ENCODE data around the gene MAP3K4.

Gene MAP3K4

DNA sequence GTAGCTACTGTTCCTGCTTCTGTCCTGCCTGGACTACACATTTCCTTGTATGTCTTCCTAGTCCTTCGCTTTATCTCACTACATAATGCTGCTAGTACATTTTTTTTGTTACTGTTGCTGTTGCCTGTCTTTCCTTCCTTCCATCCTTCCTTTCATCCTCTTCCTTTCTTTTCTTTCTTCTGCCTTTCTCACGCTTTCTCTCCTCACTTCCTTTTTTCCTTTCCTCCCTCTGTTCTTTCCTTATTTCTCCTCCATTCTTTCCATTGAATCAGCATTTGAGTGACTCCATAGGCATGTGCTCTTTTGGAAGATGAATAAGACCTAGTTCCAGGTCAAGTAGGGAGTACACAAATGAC, 46.3 kb downstream of the MAP3K4 start:
- DNase-seq (ENCODE audit: low read depth): no peak

DNA sequence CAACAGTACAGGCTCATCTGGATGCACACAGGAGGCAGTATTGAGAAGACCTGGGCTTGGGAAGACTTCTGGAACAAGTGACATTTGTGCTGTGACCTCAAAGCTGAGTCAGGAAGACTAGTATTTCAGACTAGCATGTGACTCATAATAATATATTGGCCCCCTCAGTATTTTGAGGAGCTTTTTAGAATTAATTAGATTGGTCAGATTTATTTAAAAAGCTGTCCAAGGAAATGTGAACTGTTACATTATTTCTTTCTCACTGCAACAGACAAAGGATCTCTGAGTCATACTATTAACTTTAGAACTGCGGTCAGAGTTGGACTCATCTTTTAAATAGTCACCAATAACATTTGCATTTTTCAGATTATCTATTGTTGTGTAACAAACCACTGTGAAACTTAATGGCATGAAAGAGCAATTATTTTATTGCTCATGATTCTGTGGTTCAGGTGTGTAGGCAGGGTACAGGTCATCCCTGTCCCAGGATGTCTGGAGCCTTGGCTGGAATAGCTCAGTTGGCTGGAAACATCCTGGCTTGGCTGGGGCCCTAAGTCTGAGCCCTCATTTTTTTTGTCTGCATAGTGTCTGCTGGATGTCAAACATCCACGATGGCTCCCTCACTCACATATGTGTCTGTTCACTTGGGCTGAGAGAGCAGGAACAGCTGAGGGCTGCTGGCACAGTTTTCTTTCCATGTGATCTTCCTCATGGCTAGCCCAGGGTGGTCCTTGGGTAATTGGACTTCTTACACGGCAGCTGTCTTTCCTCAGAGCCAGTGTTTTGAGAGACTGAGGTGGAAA, 46.9 kb downstream of the MAP3K4 start:
- peak; percentile 95 for DNase-seq (ENCODE audit: low read depth)

DNA sequence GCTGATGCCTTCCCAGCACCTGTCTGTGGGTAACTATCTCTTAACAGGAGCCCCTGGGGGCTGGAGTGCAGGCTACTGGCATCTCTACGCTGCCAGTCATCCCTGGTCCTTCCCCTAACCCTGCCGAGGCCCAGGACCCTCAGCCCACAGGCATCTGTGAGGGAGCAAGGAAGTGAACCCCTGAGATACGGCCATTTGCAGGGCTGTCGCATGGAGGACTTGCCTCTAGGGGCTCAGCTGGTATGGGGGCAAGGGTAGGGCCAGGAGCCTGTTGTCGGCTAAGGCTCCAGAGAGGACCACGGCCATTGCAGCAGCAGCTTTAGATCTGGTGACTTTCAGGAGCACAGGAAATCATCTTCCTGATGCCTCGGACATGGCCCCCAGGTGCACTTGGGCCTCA, 49.7 kb downstream of the MAP3K4 start:
- no peak for DNase-seq (ENCODE audit: low read depth)

DNA sequence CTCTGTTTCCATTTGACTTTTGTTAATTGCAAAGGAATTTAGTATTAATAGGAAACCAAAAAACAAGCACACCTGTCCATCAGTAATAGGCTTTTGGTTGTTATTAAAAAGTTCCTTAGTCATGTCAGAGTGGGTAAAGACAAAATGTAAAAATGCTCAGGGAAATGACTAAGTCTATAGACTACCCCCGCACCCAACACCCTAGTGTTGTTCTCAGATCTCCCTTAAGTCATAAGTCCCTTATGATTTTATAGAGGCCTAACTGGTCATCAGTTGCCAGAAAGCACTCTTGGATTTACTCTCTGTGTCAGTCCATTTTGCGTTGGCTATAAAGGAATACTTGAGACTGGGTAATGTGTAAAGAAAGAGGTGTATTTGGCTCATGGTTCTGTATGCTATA, 52.8 kb downstream of the MAP3K4 start:
- peak; percentile 16 for DNase-seq (ENCODE audit: low read depth)

DNA sequence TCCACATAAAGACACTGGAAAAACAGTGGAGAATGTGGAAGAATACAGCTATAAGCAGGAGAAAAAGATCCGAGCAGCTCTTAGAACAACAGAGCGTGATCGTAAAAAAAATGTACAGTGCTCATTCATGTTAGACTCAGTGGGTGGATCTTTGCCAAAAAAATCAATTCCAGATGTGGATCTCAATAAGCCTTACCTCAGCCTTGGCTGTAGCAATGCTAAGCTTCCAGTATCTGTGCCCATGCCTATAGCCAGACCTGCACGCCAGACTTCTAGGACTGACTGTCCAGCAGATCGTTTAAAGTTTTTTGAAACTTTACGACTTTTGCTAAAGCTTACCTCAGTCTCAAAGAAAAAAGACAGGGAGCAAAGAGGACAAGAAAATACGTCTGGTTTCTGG, 57.1 kb downstream of the MAP3K4 start:
- no peak for DNase-seq (ENCODE audit: low read depth)

DNA sequence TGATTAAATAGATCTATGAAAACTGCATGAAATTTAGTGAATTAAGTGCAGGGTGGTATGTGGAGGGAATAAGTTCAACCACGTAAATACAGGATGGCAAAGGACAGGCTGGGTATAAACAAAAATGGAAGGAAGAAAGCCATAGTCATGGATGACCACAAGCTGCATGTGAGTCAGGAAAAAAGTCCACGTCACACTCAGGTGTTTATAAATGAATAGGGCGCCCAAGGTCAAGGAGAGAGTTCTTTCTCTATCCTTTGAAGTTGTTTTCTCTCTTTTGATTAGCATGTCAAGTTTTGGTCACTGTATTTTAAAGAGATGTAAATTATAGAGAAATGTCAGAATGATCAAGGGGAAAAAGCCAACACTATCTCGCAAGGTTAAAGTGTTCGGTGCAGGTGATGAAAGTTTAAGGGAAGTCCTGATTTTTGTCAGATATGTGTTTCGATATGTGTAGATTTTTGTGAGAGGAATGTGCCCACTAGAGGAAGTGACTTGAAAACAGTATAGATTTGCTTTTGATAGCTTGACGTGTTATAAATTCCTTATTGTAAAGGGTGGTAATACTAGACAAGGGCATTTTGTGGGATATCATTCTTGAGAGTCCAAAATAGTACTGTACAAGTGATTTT, 58.7 kb downstream of the MAP3K4 start:
- peak; percentile 4 for DNase-seq (ENCODE audit: low read depth)

DNA sequence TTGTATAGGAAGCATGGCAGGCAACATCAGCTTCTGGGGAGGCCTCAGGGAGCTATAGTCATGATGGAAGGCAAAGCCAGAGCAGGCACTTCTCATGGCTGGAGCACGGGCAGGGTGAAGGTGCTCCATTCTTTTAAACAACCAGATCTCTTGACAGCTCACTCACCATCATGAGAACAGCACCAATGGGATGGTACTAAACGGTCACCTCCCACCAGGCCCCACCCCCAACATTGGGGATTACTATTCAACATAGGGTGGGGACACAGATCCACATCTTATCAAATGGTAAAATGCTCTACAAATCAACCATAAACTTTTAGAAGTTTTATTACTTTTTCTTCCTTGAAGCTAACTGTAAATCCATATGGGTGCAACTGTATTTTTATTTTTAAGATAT, 61.5 kb downstream of the MAP3K4 start:
- DNase-seq (ENCODE audit: low read depth): no peak

DNA sequence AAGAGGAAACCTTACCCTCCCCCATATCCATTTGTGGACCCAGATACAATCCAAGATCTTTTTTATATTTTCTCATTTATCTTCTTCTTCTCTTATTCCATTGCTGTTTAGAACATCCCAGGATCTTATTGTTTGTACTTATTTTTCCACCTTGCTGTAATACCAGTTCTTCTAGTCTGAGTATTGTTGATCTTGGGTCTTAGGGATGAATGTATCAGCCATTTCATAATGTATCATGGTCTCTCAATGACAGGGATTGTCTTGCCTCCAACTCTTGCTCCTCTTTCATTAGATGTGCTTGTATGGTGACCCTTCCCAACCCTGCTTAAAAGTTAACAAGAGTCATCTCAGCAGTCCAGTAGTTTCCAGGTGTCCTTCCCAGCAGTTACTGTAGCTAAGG, 63.3 kb downstream of the MAP3K4 start:
- no peak for DNase-seq (ENCODE audit: low read depth)

DNA sequence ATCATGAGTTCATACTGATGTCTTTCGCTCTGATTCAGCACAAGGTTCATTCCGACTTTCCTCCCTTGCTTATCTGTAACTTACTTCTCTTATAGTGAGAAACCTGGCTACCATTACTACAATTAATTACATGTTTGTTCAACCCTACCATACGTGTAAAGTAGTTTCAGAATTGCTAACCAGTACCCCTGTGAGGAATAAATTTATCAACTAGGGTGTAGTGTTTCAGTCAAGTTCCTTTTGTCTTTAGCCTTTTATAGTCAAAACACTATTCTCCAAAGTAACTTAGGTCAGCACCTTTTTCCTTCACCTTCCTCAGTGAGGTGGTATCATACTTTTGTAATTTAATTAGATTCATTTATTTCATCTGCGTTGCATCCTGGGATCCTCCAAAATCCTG, 64.9 kb downstream of the MAP3K4 start:
- no peak for DNase-seq (ENCODE audit: low read depth)

DNA sequence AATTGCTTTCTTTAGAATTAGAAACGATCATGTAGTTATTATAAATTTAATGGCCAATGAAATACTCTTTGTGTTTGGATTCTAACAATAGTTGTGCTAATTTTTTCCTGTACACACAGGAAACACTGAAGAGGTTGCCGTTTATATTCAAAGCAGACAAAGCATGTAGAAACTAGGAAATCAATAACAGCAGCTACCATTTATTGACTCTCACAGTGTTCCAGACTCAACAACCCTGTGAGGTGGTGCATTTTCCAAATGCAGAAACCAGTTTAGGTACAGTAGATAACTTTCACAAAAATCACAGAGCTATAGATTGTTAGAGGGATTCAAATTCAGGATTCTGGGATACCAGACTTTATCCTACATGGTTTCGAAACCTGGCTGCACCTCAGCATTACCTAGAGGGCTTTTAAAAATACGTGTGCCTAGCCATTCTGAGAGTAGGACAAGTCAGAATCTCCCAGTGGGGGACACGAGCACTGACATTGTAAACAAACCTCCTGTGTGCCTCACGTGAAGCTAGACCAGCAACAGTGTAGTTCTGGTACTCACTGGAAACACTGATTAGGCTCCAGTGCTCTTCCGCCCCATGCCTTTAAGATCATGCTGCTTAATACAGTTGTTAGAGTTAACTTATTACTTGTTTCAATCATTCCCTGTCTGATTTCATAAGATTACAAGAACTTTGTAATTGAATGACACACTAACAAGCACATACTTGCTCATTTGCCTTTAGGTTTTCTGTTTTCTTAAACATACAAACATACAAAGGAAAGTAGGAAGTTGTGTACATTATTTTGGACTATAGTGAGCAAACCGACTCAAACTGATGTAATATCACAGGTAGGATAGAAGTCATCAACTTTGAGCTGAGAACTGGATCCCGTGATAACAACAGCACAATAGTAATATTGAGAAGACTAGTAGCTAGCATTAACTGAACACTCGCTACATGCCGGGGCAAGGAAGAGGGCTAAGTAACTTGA, 65.8 kb downstream of the MAP3K4 start:
- DNase-seq (ENCODE audit: low read depth): no peak

DNA sequence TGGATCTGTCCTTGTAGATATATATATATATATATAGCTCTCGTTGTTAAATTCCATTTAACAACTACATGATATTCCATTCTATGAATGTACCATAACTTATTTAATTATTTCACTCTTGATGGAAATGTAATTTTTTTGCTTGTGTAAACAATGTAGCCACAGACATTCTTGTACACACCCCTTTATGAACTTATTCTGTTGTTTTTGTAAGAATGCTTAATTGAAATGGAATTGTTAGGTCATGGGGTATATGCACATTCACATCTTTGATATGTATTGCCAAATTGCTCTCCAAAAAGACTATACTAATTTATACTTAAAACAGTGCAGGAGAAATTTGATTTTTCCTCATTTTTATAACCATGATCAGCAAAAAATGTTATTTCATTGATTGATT, 67.2 kb downstream of the MAP3K4 start:
- no peak for DNase-seq (ENCODE audit: low read depth)

DNA sequence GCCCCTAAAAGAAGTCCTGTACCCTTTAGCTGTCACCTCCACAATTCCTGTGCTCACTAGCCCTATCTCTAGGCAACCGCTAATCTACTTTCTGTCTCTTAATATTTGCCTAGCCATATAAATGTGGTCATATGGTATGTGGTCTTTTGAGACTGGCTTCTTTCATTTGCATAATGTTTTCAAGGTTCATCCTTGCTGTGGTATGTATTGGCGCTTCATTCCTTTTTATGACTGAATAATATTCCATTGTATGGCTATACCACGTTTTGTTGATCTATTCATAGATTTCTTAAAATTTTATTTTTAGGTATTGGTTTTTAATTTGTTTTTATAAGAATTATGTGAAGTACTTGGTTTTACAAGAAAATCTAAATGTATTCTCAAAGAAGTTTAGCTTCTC, 70.0 kb downstream of the MAP3K4 start:
- no peak for DNase-seq (ENCODE audit: low read depth)

DNA sequence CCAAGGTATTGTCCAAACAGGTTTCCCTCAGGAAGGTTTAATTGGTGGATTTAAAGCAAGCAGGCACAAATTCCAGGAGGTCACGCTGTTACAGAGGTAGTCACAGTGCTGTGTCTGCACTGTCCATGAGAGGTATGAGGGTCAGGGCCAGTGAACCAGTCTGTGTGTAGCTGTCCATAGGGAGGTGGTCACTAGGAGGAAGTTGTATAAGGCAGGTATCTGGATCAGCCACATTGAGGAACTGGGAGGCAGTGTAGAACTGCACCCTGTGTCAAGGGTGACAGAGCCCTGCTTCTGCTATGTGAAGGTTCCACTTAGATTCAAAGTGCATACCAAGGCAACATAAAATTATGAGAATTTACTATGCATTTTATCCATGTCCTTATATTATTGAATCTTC, 73.3 kb downstream of the MAP3K4 start:
- no peak for DNase-seq (ENCODE audit: low read depth)

DNA sequence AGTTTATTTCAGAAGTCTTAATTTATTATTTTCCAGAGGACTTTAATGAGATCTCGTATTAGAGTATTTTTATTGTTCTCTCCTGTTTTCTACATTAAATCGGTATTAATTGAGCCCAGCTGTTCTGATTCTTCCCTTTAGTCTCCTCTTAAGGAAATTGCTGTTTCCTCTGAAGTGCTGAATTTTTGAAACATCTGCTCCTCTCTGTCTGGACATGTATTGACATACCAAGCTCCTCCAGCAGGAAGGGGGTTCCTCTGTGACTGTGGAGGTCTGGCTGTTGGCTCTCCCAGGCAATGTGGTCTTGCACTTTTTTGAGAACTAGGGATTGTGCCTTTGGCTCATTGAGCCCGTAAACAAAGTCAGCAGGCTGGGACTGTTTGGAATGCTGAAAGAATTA, 74.9 kb downstream of the MAP3K4 start:
- DNase-seq (ENCODE audit: low read depth): no peak

DNA sequence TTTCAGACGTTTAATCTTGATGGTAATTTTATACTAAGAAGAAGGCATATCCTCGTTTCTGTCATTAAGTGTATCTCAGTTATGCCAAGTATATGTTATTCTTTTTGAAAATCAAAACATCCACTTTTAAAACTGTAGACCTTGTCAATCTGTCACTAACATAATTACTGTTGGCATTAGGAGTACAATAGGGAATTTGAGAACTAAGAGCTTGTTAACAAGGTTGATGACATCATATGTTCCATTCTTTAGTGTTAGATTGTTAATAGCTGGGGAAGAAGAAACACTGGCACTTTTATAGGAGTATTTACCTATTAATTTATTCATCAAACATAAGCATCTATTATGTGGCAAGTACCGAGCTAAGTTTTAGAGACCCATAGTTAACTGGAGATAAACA, 76.2 kb downstream of the MAP3K4 start:
- DNase-seq (ENCODE audit: low read depth): no peak

DNA sequence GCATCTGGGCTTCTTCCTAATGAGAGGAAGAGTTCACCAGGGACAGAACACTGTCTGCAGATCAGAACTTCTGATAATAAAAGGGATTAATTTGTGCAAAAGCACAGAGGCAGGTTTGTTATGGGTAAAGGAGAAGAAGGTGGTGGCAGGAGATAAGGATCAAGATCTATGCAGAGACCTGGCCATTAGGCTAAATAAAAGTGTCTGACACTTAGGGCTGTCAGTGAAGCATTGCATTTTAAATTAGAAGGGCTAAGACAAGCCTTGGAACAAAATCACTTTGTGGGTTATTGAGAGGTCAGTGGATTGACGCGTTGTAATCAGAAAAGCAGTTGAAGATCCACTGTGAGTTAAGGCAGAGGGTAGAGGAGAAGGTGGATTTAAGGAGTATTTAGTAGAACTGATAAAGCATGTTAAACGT, 76.8 kb downstream of the MAP3K4 start:
- DNase-seq (ENCODE audit: low read depth): no peak

DNA sequence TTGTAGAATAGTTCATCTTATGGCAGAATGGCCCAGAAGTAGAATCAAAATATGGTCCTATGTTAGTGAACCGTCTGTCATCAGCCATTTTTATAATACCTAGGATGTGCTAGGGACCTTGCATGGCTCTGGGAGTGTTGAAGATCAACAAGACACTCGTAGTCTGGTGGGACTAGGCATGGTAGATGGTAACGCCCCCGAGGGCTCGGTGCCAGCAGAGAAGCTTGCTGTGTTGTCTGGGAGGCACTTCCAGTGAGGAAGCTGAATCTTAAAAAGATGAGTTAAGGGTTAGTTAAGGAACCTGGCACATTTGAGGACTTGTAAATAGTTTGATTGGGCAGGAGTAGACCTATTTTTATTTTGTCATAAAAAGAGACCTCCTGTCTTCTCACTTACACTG, 82.4 kb downstream of the MAP3K4 start:
- no peak for DNase-seq (ENCODE audit: low read depth)

DNA sequence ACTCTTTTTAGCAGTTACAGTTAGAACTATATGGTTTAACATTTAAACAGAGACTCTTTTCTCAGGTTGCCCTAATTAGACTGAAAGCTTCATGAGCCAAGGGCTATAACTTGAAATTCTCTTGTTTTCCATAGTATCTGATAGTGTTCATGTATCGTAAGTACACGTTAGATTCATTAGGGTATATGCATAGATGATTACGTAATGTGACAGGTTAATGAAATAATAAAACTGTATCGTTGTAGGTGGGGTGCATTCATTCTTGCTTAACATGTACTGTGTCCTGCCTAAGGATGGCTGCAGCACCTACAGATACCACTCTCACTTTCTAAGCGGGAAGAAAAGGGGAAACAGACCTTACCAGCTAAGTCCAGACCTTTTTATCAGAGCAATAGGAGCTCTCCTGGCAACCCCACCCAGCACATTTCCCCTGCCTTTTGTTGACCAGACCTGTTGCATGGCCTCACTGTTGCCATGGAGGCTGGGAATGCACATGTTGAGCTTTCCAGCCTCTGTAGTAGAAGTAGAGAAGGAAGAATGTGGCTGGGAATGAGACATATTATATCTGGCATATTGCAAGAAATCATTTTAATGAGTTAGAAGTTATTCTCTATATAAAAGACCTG, 83.0 kb downstream of the MAP3K4 start:
- no peak for DNase-seq (ENCODE audit: low read depth)

DNA sequence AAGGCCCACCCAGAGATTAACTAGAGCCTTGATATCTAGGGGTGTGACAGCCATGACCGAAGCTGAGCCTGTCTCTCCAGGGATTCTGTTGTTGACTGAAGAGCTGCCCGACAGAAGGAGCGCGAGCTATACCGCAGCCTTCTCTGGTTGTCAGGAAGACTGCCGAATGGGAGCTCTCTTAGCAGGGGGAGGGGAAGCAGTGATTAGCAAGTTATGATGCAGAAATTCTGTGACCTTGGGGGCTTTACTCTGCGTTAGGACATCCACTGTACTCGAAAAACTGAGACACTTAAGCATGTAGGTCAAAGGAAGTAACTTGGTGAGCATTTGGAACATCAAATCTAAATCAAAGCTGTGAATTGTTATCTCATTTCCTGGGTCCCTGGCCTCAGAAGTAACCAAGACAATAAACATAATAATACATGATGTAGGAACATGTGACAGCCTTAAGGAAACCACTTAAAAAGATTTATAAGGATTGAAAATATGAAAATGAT, 84.7 kb downstream of the MAP3K4 start:
- no peak for DNase-seq (ENCODE audit: low read depth)

DNA sequence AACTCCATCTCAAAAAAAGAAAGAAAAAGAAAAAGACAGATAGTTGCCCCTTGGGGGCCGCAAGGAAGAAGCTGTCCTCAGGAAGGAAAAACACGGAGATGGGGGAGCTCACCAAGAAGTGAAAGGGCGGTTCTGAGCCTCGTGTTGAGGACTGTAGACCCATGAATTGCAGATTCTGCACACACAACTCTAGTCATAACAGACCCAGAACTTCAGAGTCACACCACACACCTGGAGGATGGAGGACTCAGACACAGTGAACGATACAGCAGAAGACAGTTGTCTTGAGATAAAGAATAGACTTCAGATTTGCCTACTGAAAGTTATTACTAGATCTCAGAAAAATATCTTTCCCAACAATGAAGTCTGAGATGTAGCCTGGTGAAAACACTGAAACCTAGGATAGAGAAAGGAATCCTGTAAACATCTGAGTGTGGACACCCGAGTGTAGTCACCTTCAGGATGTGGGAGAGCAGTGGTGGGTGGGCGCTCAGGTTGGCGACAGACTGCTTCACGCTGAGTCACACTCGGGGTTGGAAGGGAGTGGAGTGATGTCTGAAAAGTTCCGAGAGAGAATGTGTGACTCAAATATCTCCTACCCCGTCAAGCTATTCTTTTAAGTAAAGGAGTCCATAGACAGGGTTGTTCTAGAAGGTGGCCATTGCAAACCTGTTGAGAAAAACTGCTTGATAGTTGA, 88.1 kb downstream of the MAP3K4 start:
- peak; percentile 91 for DNase-seq (ENCODE audit: low read depth)

DNA sequence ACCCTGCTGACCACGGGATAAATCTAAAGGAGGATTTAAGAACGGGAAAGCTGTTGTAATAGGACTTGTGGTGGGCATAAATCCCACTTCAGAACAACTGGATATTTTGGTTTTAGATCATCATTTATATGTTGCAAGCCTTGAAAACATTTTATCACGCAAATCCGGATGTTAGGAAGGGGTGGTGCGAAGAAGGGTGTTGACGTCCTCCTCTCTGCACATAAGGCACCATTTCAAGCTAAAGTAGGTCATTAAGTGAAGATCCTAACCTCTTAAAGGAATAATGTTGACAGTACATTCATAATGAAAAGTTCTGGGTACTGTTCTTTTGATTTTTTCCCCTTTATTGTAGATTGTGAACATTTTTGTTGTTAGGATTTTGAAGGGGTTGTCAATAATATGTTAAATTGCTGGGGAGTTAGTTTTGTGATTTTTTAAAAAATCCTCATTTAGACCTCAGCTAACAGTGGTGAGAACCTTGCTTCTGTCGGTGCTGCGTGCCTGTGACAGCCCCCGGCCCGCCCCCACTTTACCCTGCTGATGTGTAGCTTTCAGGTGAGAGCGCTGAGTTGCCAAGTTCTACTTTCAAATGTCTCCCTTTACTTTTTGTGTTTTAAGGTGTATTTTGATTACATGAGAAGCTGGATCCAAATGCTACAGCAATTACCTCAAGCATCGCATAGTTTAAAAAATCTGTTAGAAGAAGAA, 88.8 kb downstream of the MAP3K4 start:
- DNase-seq (ENCODE audit: low read depth): no peak

Measured in ELR (cell line).